Measurements from ENCODE around the gene GRHL1.

GRCh38 chr2:10006236-10007161 is 55.0 kb downstream of the GRHL1 start:
- TF ChIP-seq CTCF (IDR thresholded peaks at IDR 0.05; ENCODE audit: extremely low read depth in 1 of 2, insufficient read depth in 1 of 2, low read depth in 1 of 2, low read length in 2 of 2): no peak
- no peak for TF ChIP-seq POLR2AphosphoS5 (IDR thresholded peaks at IDR 0.05; ENCODE audit: insufficient read depth, low read depth, low read length)
- TF ChIP-seq EZH2 (IDR thresholded peaks at IDR 0.05; ENCODE audit: borderline replicate concordance, low read depth, low read length, severe bottlenecking): no peak
- no peak for TF ChIP-seq POLR2A (IDR thresholded peaks at IDR 0.05; ENCODE audit: low read depth, low read length)
- TF ChIP-seq MAX (IDR thresholded peaks at IDR 0.05; ENCODE audit: insufficient read depth, insufficient read length): no peak
- no peak for TF ChIP-seq FOS (IDR thresholded peaks at IDR 0.05; ENCODE audit: borderline replicate concordance, insufficient read depth, low read length)
- no peak for TF ChIP-seq MYC (IDR thresholded peaks at IDR 0.05; ENCODE audit: low read depth, low read length)

Data from endothelial cell of umbilical vein (primary cell).